NCI-H2196 treated with DMSO at 0.1 percent for 48 hours (cell line): ENCODE data around the gene MEX3D.

Experiments
- DNase-seq: peaks from one replicate; lab custom pipeline; 2025; ENCODE audit not compliant: unreplicated experiment; lab: John Stamatoyannopoulos, UW

MEX3D gene

DNA sequence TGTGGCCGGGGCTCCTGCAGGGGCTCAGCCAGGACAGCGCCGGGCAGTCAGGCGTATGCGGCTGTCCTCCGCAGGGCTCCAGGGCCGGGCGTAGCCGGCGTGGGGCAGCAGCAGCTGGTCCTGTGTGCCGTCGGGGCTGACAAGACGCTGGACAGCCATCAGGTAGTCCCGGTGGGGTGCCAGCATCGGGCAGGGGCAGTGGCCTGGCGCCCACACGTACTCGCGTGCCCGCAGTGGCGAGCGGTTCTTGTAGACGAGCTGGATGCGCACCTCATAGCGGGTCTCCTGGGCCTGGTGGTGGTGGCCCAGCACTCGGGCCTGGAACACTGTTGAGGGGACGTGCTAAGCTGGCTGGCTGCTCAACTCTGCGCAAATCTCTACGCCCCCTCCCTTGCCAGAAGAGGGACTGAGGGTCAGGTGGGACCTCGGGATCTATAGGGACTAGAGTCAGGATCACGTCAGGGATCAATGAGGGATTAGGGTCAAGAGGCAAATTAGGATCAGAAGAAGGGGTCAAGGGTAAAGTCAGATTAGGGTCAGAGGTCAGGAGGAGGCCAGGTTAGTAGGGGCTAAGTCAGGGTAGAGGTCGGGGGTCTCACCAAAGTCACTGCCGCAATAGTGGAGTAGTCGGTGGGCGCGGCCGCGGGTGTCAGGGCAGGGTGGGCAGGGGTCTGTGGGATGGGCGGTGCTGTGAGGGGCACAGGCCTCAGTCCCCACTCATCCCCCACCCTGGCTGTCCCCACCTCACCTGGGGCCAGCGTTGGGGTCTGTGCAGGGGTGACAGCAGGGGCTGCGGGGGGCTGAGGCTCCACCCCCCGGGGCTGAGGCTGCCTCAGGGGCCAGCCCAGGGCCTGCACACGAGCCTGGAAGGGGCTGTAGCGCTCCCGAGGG is 61.9 kb downstream of the MEX3D start:
- DNase-seq: no peak

DNA sequence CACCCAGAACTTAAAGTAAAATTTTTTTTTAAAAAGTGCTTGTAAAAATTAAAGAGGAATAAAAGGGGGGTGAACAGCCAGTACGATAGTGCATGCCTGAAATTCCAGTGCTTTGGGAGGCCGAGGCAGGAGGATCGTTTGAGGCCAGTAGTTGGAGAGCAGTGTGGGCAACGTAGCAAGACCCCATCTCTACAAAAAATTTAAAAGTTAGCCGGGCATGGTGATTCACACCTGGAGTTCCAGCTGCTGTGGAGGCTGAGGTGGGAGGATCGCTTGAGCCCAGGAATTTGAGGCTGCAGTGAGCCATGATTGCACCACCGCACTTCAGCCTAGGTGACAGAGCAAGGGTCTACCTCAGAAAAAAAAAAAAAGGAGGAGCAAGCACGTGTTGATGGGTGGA is 63.1 kb downstream of the MEX3D start:
- DNase-seq: no peak
